K562 (cell line): Measurements from ENCODE around the gene EDA. TPM values are rescaled to one million over a fixed set of nuclear protein-coding genes. Genes with fewer than 3 reads are reported as not detected.

Experiments
- ATAC-seq: fragments of 200-7000 bp; cut with Tn5 transposase; 3 replicates; pipeline ENCODE4 v1.9.1; 2020; ENCODE audit warnings: moderate library complexity
- BruUV-seq: library from RNA; stranded (reverse); fragments of 400-500 nt; replicated peaks from 2 replicates; lab custom pipeline; 2021; lab: Mats Ljungman, UMichigan
- CTCF ChIA-PET: fragments of 300-600 bp; formaldehyde crosslinking; extraction: SDS; loops from one replicate; lab custom pipeline; 2021; ENCODE audit warnings: low intra/inter-chr PET ratio; lab: Yijun Ruan, JAX
- POLR2A ChIA-PET: fragments of 300-600, 350-650 bp; sonication (Branson Sonifier 250); formaldehyde crosslinking; extraction: SDS; loops from one replicate; lab custom pipeline; 2021; ENCODE audit warnings: antibody characterized with exemption, inconsistent platforms; lab: Yijun Ruan, JAX
- DNase-seq, 4 experiments: peaks; one replicate each; pipeline versions ENCODE4 v3.0.0 to v3.0.0-alpha.2; 2011 to 2018; ENCODE audit warnings: low spot score in 3 of 4, mixed read lengths in 3 of 4; ENCODE audit errors: extremely low read depth in 1 of 4
- FAIRE-seq: peaks from 2 replicates; lab custom pipeline; 2011; peaks lifted over from hg19 to GRCh38; lab: Jason Lieb, UNC
- H2AFZ ChIP-seq: 2 replicates; pipeline ENCODE4 v1.6.0; 2011; ENCODE audit warnings: low read depth, low read length, control low read depth, inconsistent platforms
- H3K27ac ChIP-seq: fragments of 200-600 bp; 3 replicates; pipeline ENCODE4 v1.8.0; 2011; ENCODE audit warnings: low read depth, mild to moderate bottlenecking, control low read depth, inconsistent platforms, low read length, moderate library complexity, mixed read lengths; ENCODE audit errors: extremely low read depth
- H3K27me3 ChIP-seq, 2 experiments: fragments of 300-600 bp in 1 of 2; 2 replicates in 1 of 2; 3 replicates in 1 of 2; pipeline versions ENCODE4 v1.6.0 to v1.8.0; 2011; ENCODE audit warnings: inconsistent platforms in 2 of 2, low read length in 2 of 2, mild to moderate bottlenecking in 1 of 2, mixed read lengths in 1 of 2, moderate library complexity in 1 of 2; ENCODE audit not compliant: control insufficient read depth in 2 of 2, insufficient read depth in 2 of 2
- H3K36me3 ChIP-seq: fragments of 300-600 bp; 3 replicates; pipeline ENCODE4 v1.8.0; 2011; ENCODE audit warnings: mild to moderate bottlenecking, low read length, inconsistent platforms; ENCODE audit not compliant: control insufficient read depth, insufficient read depth
- H3K4me1 ChIP-seq, 2 experiments: fragments of 200-600 bp in 1 of 2; replicated peaks in 1 of 2; 2 replicates in 1 of 2; 3 replicates in 1 of 2; pipeline versions ENCODE4 v1.5.1 to v1.8.0; 2011; ENCODE audit warnings: inconsistent platforms in 2 of 2, low read length in 2 of 2, mild to moderate bottlenecking in 1 of 2, mixed read lengths in 1 of 2, moderate library complexity in 1 of 2; ENCODE audit not compliant: control insufficient read depth in 2 of 2, insufficient read depth in 2 of 2
- H3K4me2 ChIP-seq: 2 replicates; pipeline ENCODE4 v1.6.1; 2011; ENCODE audit warnings: low read length, control low read depth, inconsistent platforms, mixed read lengths; ENCODE audit not compliant: insufficient read depth
- H3K4me3 ChIP-seq: fragments of 200-600 bp; sonication (generic), shearing (Covaris generic); 2 replicates; pipeline ENCODE4 v1.5.1; 2016; ENCODE audit warnings: control low read depth, inconsistent platforms
- H3K79me2 ChIP-seq: fragments of 200-600 bp; 3 replicates; pipeline ENCODE4 v1.8.0; 2011; ENCODE audit warnings: low read length, inconsistent platforms; ENCODE audit not compliant: control insufficient read depth, insufficient read depth
- H3K9ac ChIP-seq, 2 experiments: 2 replicates each; pipeline versions ENCODE4 v1.6.0 to v1.6.1; 2011; ENCODE audit warnings: low read depth in 2 of 2, low read length in 2 of 2, control low read depth in 1 of 2, inconsistent platforms in 1 of 2, mild to moderate bottlenecking in 1 of 2, mixed read lengths in 1 of 2; ENCODE audit not compliant: insufficient read depth in 1 of 2
- H3K9me1 ChIP-seq: one replicate; pipeline ENCODE4 v1.6.0; 2011; ENCODE audit warnings: inconsistent platforms, mild to moderate bottlenecking, low read length, moderate library complexity; ENCODE audit not compliant: control insufficient read depth, insufficient read depth
- H3K9me3 ChIP-seq: replicated peaks from 2 replicates; pipeline ENCODE4 v1.5.1; 2011; ENCODE audit warnings: low read depth, low read length, inconsistent platforms; ENCODE audit not compliant: control insufficient read depth, insufficient read depth
- H4K20me1 ChIP-seq: replicated peaks from 2 replicates; pipeline ENCODE4 v1.6.1; 2011; ENCODE audit warnings: low read length, inconsistent platforms, mixed read lengths; ENCODE audit not compliant: control insufficient read depth, insufficient read depth
- PCBP2 ChIP-seq: fragments of 200-400 bp; formaldehyde crosslinking; IDR thresholded peaks from 2 replicates; pipeline ENCODE4 v1.6.1; 2018; ENCODE audit warnings: low read length, low read depth, mild to moderate bottlenecking, moderate library complexity; ENCODE audit not compliant: poor library complexity, severe bottlenecking
- in situ Hi-C: fragments of 300-500 bp; cut with MboI; formaldehyde crosslinking; loops from 4 replicates; pipeline ENCODE4 v1.15.0; 2018; ENCODE audit warnings: inconsistent platforms, mixed read lengths
- intact Hi-C: fragments of 100-400 bp; cut with micrococcal nuclease; formaldehyde crosslinking; loops from 2 replicates; pipeline ENCODE4 v1.14.2; 2022
- polyA plus RNA-seq, 8 experiments: library from polyadenylated mRNA; depleted of rRNA in 4 of 8; stranded (reverse) in 5 of 8; unstranded in 3 of 8; fragments of >200 nt; fragmentation: Nextera tagmentation in 2 of 8; fragmentation: Illumina TruSeq in 1 of 8; extraction: Ambion mirVana in 2 of 8; extraction: Trizol in 1 of 8; gene quantifications; 2 replicates each; pipeline versions ENCODE4 v1.2.1 to v1.2.3, GENCODE V29; 2011 to 2014; ENCODE audit warnings: inconsistent platforms in 1 of 8, missing spikeins in 1 of 8
- total RNA-seq, 7 experiments: library from RNA; depleted of rRNA in 6 of 7; stranded (reverse); fragments of >200 nt in 6 of 7; fragmentation: Illumina TruSeq in 2 of 7; extraction: Trizol in 2 of 7; gene quantifications; 2 replicates each; pipeline versions ENCODE4 v1.2.1 to v1.2.3, GENCODE V29; 2011 to 2021; ENCODE audit warnings: low replicate concordance in 1 of 7
- TF ChIP-seq, protein P1 (sequence below): IDR thresholded peaks from 2 replicates; pipeline ENCODE4 v1.6.1; 2011; ENCODE audit not compliant: insufficient read length; ENCODE audit errors: extremely low read depth
- TF ChIP-seq, protein P2 (sequence below): fragments of 450-650 bp; IDR thresholded peaks from 2 replicates; pipeline ENCODE4 v1.6.1; 2016; ENCODE audit warnings: mild to moderate bottlenecking

Gene EDA
- total and polyA plus RNA-seq, 9 of the 15 experiments (the other 6 are each of a cell fraction or from before 2014, with no cell fraction given) = 0.03 to 0.40 (median 0.07) TPM

DNA sequence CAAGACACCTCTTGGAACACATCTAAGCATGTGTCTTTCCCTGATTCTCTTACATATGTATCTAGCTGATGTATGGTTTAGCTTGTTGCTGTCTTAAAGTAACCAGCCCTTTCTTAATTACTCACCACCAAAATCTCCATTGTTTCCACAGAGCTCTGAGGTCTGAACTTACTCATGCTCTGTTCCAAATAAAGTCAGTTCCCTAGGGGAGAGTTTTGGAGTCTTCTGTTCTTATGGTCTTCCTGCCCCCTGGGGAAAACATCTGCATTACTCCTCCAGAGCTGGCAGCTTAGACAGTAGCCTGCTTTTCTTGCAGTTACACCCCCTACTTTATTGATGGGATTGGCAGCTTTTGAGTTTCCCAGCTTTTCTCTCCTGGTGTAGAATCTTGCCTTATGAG is 125.8 kb downstream of the EDA start:
- no peaks in the 10 kb centered on the region for H3K9me1 ChIP-seq
- H3K36me3 ChIP-seq = no peaks in the 10 kb centered on the region
- no peaks in the 10 kb centered on the region for H4K20me1 ChIP-seq
- ATAC-seq (no peak), DNase-seq (no peak), FAIRE-seq (no peak)
- POLR2A ChIA-PET = no interaction called here
- in situ Hi-C loops = no loop called here
- no peaks in the 10 kb centered on the region for H3K79me2 ChIP-seq
- intact Hi-C loops = no loop called here
- H3K9me3 ChIP-seq = no peaks in the 10 kb centered on the region; the same call in 1 of the 2 replicates
- H3K4me1 ChIP-seq = no peaks in the 10 kb centered on the region
- H3K4me2 ChIP-seq = no peak overlapping the region
- TF ChIP-seq, protein P1, sequence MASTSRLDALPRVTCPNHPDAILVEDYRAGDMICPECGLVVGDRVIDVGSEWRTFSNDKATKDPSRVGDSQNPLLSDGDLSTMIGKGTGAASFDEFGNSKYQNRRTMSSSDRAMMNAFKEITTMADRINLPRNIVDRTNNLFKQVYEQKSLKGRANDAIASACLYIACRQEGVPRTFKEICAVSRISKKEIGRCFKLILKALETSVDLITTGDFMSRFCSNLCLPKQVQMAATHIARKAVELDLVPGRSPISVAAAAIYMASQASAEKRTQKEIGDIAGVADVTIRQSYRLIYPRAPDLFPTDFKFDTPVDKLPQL = no peak
- no peak for TF ChIP-seq PCBP2
- TF ChIP-seq, protein P2, sequence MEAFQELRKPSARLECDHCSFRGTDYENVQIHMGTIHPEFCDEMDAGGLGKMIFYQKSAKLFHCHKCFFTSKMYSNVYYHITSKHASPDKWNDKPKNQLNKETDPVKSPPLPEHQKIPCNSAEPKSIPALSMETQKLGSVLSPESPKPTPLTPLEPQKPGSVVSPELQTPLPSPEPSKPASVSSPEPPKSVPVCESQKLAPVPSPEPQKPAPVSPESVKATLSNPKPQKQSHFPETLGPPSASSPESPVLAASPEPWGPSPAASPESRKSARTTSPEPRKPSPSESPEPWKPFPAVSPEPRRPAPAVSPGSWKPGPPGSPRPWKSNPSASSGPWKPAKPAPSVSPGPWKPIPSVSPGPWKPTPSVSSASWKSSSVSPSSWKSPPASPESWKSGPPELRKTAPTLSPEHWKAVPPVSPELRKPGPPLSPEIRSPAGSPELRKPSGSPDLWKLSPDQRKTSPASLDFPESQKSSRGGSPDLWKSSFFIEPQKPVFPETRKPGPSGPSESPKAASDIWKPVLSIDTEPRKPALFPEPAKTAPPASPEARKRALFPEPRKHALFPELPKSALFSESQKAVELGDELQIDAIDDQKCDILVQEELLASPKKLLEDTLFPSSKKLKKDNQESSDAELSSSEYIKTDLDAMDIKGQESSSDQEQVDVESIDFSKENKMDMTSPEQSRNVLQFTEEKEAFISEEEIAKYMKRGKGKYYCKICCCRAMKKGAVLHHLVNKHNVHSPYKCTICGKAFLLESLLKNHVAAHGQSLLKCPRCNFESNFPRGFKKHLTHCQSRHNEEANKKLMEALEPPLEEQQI = no peak
- CTCF ChIA-PET = no interaction called here
- no peak overlapping the region for H3K27ac ChIP-seq
- H3K4me3 ChIP-seq = no peak overlapping the region
- H3K27me3 ChIP-seq = no peaks in the 10 kb centered on the region
- no TSS peak for BruUV-seq
- H2AFZ ChIP-seq = no peak overlapping the region
- no peak overlapping the region for H3K9ac ChIP-seq
